Body of pancreas (tissue), 4 donors: Measurements from ENCODE around the gene RSRC1.

Experiments
- POLR2A ChIP-seq, 3 donors: fragments of 450-650 bp; IDR thresholded peaks; one replicate each; pipeline ENCODE4 v1.6.1; 2016; ENCODE audit warnings: antibody characterized with exemption in 3 of 3, mild to moderate bottlenecking in 2 of 3
- TF ChIP-seq, protein P1 (sequence below), 7 experiments: fragments of 450-650 bp in 4 of 7; fragments of 200-600 bp in 3 of 7; sonication (generic) in 3 of 7; IDR thresholded peaks; one replicate each; pipeline ENCODE4 v1.5.1; 2016 to 2019; ENCODE audit warnings: antibody characterized with exemption in 7 of 7

DNA sequence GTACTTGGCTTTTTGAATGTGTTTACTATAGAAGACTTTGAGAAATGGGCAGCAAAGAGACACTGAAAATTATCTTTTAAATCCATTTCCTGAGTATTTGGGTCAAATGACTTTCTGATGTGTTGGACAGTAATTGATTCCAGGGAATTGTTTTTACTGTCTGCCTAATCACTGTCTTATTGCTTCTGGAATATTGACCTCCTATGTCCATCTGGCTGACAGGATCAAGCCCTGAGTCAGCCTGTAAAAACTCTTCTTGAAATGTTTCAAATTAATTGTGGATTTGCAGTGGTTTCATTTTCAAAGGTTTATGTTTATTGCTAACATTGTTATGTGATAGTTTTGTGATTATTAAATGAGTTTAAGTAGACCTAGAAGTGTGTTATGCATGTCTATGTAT, 410.5 kb downstream of the RSRC1 start:
- TF ChIP-seq, protein P1, sequence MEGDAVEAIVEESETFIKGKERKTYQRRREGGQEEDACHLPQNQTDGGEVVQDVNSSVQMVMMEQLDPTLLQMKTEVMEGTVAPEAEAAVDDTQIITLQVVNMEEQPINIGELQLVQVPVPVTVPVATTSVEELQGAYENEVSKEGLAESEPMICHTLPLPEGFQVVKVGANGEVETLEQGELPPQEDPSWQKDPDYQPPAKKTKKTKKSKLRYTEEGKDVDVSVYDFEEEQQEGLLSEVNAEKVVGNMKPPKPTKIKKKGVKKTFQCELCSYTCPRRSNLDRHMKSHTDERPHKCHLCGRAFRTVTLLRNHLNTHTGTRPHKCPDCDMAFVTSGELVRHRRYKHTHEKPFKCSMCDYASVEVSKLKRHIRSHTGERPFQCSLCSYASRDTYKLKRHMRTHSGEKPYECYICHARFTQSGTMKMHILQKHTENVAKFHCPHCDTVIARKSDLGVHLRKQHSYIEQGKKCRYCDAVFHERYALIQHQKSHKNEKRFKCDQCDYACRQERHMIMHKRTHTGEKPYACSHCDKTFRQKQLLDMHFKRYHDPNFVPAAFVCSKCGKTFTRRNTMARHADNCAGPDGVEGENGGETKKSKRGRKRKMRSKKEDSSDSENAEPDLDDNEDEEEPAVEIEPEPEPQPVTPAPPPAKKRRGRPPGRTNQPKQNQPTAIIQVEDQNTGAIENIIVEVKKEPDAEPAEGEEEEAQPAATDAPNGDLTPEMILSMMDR (IDR thresholded peaks at IDR 0.05) = no peak
- TF ChIP-seq POLR2A (IDR thresholded peaks at IDR 0.05) = no peak
